Stromal cell of bone marrow (primary cell): Measurements from ENCODE around the gene ZFAND3.
"Not testable (repeated sequence)": the region's sequence is repeated elsewhere in the genome, so short reads cannot be mapped to it uniquely, and the experiment has no call there.

ENCODE experiments used
- DNase-seq: peaks from one replicate; pipeline ENCODE4 v3.0.0-alpha.2; 2012; ENCODE audit warnings: low read depth

ZFAND3 gene

DNA sequence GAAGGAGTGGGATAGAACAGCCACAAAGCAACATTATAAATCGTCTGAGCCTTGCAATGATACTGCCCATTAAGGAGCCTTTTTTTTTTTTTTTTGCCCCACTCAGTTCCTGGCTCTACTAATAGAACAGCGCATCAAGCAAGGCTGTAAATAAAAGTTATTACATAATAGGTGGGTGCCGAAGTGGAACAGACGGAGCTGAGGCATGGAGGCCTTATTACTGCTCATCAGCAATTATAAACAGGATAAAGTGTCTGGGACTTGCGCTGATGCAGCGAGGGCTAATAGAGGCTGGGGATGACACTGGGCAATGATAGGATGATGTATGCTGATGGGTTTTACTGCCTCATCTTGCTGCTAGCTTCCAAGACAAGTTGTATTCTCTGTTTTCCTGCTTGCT, 272.1 kb downstream of the ZFAND3 start:
- DNase-seq: no peak

DNA sequence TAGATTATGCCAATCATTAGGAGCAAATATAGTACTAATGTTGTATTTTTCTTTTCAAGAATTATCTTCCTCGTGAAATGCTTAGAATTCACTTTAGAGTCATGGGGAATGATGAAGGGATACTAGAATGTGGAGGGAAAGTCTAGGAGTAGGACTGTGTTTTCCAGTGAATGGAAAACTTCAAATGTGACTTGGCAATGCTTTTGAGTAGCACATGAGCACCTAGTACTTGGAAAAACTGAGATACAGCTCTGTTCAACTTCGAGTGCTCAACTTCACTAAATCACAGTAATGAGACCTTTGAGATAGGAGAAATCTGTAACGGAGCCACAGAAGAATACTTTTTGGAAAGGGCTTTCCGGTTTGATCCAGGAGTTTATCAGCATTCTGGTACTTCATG, 272.9 kb downstream of the ZFAND3 start:
- DNase-seq: no peak

DNA sequence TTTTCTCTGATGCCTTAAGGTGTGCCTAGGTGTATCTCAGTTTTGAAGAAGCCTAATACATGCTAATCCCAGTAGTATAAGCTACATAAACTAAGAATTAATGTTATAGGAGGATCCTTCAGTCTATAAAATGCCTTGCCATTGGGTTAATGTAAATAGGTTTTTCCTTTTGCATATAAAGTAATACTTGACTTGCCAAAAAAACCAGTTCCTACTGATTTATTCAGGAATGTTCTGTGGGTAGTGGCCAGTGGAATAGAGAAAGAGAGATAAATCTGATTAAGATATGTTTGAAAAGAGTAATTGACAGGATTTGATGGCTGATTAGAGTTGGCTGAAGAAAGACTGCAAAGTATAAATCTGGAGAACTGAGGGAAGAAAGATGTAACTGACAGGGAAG, 273.4 kb downstream of the ZFAND3 start:
- no peak for DNase-seq

DNA sequence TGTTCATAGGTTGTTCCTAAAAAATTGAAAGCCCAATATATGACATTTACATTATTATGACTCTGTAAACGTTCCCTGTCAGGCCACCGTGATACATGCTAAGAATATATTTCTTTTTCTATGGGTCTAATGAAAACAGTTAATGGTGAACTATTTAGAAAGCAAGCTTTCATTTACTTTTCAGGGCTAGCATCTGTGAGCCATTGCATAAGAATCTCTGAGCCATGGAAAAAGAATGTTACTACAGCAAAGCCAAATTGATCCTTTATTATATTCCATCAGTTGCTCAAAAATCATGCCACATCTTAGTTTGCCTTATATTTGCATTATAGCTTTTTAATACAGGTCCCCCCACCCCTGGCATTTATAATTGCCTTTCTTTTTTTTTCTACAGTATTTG, 275.5 kb downstream of the ZFAND3 start:
- DNase-seq: no peak

DNA sequence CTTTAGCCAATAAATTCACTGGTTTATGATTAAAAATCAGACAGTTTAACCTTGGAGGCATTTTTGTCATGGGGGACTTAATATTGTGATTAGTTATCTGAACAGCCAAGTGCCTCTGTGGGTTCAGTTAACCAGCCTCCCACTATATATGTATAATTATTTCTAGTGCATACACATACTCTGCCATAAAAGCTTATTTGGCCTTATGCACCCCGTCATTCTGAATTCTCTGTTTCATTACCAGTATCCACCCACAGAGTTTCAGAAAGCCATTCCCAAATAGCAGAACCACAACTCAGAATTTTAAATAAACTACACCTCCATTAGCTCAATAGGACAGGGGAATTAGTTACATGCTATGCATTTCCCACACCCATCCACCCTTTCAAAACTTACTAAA, 279.7 kb downstream of the ZFAND3 start:
- no peak for DNase-seq

DNA sequence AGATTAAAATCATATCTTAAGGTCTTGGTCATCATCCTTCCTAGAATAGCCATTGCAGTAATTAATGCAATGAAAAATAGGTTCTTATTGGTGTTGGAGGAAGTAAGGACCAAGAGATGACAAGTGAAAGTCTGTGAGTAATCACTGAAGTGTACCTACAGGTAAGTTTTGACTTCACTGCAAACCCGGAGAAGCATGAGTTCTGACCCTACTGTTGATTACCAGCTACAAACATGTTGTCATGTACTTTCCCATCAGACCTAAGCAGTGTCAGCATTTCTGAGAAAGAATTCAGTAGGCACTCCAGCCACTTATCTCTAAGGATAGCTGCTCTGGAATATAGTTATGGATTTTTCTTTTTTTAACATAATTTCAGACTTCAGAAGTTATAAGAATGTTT, 280.9 kb downstream of the ZFAND3 start:
- no peak for DNase-seq

DNA sequence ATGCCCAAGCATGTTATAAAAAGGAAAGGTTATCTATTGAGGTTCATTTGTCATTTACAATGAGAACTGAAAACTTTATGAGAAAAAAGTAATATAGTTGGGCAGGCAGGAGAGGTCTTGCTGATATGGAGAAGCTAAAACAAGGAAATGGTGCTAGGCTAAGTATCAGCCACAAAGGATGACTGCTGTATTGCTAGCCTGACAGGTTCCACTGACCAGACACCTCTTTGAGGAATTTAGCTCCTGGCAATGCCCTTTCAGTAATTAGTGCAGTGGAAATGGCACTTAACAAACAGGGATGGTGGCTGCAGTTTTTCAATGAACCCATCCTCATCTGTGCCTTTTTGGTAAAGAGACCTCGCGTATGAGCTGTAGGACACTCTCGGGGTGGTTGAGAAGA, 284.4 kb downstream of the ZFAND3 start:
- no peak for DNase-seq

DNA sequence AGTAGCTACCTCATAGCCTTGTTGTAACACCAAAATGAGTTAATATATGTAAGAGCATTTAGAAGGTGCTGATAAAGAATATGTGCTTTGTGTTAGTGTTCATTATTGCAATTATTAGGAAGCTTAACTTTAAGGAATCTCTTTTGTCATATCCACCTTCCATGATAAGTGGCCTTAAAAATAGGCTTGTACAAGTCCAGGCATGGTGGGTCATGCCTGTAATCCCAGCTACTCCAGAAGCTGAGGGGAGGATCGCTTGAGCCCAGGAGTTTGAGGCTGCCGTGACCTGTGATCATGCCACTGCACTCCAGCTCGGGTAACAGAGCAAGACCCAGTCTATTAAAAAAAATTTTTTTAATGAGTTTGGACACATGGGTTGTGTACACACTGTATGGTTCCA, 285.5 kb downstream of the ZFAND3 start:
- no peak for DNase-seq

DNA sequence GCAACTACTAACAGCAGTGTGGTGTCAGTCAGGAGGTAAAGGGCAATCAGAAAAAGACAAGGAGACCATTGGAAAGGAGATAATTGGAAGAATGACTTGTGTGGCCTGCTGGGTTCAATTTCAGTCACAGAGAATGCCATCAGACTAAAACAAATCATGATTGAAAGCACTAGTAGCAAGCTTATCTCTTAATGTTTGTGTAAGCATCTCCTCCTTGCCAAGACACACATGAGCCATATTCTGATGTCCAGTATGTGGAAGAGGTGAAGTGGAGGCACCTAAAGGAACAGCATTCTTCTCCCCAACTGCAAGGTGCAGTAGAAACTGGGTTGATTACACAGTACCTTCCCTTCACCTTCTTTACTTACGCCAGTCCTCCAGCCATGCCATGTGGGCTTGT, 287.5 kb downstream of the ZFAND3 start:
- no peak for DNase-seq

DNA sequence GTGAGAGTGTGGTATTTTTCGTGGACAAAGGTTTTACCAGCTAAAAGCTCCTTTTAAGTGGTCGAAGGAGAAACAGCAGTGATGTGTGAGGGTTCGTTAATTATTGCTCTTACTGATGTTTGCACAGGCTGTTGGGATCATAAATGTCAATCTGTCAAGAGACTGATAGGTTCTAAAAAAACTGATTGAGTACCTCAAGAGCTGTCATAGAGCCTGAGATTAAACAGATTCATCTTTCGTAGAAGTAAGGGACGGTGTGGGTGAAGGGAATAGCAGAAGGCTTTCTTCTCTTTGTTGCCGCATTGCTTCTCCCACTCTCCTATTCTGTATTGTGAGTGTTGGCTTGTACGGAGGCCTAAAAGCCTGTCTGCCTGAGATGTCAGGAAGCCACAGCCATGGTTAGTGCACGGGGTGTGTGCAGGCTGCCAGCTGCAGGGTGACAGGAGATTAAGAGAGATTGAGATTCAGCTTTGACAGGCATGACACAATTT, 291.0 kb downstream of the ZFAND3 start:
- no peak for DNase-seq

DNA sequence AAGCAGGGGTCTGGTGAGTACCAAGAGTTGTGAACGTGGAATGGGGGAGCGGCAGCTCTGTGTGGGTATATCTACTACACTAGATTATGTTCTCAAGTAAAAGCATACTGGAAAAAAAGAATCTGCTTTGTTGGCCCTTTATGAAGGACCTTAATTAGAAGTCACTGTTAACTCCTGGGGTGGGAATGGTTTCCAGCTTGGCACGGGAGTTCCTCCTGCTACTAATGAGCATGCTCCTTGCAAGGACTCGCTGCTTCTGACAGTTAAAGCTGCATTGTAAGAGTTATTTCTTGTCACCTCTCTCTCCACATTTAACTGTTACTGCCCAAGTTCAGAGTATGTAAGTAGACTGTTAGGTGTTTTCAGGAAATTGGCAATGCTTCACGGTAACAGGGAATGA, 292.7 kb downstream of the ZFAND3 start:
- DNase-seq: no peak

DNA sequence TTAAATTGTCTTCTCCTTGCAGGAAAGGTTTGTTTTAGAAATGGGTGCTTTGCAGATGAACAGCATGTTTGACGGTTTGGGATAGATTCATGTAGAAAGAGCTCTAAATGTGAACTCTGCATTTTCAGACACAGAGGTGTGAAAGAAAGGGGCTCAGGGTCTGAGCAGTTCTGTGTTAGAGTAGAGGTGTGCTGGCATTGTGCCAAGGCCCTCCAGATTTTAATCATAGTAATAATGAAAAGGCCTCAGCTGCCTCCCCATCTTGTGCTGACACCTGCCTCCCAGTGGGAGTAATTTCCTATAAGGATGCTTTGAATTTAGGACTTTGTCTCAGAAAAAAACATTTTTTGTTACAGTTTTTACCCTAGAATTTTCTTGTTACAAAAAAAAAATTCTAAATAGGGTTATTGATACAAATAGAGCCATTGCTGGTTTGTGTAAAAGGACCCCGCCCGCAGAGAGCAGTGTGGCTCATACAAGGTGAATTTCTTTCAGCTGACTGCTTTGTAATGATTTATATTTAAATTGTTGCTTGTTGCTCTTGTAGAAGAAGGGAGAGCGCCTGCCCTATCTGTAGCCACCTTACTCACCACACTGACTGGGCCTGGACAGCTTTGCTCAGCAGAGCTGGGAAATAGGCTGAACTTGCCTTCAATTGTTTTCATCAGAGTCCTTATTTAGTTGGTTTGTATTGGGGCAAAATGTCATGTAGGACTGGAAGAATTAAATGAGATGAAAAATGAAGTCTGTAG, 294.5 kb downstream of the ZFAND3 start:
- DNase-seq: no peak

DNA sequence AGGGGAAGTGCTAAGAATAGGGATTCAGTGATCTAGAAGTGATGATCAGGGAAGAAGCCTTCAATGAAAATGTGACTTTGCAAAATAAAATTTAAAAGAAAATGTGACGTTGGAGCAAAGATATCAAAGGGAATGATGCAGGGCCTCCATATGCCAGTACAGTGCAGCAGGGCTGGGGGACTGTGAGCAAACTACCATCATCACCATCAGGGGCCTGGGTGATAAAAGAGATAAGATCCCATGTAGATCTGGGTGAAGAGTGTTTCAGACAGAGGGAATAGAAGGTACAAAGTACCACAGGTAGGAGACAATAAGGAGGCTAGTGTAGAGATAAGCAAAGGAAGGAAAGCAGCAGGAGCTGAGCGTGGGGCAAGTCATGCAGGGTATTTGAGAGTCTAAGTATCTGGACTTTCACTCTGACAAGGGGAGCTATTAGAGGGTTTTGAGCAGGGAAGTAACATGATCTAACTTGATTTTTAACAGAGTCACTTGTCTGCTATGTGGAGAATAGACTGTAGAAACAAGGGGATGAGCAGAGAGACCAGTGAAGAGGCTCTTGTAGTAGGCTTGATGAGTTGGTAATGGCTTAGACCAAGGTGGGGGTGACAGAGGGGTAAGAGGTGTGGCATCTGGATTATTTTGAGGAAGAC, 295.6 kb downstream of the ZFAND3 start:
- no peak for DNase-seq

DNA sequence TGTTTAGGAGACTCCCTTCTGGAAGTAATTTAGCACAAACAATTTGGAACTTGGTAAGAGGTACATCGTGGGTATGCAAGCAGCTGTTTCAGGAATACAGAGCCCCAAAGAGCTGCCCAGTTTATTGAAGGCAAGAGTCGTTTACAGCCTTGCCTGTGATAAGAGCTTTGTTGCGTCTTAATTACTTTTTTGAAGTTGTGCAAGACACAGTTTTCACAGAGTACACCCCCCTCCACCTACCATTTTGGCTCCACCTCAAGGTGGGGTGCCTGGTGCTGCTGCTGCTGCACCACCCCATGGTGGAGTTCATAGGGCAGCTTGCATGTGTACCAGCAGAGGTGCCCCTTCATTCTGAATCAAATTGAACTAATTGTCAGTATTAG, 296.1 kb downstream of the ZFAND3 start:
- DNase-seq: no peak

DNA sequence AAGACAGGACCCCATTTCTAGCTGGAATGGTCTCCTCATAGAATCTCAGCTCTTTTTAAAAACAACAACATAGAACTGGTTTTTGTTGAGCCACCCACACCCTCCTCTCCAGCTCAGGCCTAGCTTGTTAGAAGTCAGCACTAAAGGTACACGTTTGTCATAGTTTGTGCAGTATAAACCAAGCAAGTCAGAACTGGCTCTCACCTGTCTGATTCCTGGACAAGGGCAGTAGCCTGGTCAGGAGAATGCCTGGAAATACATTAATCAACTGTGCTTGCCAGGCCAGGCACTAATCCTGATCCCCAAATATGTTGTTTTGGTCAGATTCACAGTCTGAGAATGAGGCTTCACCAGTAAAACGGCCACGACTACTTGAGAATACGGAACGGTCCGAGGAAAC, 296.7 kb downstream of the ZFAND3 start:
- no peak for DNase-seq

DNA sequence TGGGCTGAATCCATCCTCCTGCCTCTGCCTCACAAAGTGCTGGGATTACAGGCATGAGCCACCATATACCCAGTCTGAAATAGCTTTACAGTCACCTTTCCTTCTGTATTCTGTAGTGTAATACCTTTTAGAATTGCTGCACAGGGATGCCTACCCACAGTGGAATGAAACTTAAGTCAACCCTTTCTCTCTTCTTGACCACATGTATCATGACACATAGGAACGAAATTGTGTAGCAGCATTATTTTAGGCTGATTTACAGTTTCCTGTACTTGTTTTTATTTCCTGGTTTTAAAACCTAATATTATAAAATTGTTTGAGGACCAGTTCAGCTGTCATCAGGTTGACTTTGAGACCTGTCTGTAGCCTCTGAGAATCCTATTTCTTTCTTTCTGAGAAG, 297.8 kb downstream of the ZFAND3 start:
- no peak for DNase-seq

DNA sequence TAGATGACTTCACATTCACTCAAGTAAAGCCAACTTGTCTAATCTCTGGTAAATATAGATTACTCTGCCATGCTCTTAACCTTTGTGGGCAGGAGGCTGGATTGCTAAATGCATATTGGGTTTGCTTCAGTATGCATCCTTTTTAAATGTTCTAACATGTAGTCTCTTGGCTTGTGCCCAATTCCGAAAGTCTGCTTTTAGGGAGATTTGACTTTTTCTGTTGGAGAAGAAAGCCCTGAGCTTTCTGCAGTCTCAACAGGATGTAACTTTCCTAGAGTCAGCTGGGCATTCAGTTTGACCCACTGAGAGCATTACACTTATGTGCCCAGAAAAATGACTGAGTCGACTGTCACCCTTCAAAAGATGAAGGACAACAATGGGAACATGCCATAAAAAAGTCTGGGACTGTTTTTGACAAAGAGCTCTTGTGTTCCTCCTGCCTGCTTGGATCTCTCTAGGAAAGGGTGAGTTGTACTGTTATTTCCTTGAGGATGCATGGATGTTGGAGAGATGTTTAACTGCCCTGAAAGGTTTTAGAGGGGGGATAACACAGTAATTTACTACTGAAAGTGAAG, 299.4 kb downstream of the ZFAND3 start:
- no peak for DNase-seq

DNA sequence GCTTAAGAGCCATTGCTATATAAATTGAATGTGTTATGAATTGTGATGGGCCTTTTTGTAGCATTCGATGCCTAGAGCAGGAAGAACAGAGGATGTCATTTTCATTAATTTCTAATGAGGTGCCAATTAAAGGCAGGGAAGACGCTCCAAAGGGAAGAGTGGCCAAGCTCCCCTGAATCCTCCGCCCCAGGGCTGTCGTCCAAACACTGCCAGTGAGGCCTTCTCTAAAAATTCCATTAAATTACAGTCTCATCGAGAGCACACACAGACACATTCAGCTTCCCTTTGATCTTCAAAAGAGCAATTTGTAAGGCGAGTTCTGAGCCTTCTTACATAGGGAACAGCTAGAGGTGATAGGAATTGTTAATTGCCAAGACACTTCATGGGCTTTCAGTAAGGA, 300.0 kb downstream of the ZFAND3 start:
- DNase-seq: no peak

DNA sequence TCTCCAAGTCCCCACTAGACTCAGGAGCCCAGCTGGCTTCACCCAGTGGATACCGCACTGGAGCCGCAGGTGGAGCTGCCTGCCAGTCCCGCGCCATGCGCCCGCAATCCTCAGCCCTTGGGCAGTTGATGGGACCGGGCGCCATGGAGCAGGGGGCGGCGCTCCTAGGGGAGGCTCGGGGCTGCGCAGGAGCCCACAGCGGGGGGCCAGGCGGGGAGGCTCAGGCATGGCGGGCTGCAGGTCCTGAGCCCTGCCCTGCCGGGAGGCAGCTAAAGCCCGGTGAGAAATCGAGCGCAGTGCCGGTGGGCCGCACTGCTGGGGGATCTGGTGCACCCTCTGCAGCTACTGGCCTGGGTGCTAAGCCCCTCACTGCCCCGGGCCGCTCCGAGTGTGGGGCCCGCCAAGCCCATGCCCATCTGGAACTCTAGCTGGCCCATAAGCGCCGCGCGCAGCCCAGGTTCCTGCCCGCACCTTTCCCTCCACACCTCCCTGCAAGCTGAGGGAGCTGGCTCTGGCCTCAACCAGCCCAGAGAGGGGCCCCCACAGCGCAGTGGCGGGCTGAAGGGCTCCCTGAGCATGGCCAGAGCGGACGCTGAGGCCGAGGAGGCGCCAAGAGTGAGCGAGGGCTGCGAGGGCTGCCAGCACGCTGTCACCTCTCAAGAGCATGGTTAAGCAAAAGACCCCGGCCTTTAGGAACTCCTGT, 304.8 kb downstream of the ZFAND3 start:
- DNase-seq: not testable (repeated sequence)

DNA sequence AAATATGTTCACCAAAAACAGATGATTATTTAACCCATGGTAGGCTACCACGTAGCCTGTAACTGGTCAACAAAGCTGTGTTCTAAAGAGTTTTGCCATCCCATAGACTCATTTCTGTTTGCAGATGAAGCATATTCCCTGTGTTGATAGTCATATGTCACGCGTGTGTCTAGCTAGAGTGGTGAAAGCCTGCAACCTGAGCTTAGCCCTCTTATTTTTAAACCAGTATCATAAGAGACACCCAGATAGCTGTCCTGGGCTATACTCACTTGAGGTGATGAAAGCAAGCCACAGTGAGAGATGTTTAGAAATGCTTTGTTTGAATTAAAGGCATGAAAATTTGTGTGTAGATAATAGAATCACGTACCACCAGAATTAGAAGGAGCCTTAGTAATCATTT, 307.8 kb downstream of the ZFAND3 start:
- DNase-seq: no peak

DNA sequence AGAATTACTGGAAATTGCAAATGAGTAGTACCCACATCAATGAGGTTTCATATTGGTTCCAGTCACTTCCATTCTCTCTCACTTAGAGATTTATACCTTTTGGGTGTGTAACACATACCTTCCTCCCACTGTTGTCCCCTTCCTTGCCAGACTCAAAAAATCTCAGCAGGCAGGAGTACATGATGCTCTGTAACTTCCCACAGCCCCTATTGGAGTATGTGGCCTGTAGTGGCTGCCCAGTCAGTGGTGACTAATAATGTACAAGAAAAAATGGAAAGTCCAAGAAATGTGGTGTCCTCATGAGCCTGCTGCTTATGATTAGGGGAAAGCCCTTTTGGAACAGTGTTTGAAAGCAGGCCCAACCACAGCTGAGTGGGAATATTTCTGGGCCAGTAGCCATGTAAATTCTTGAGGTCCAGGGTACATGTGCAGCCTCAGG, 312.0 kb downstream of the ZFAND3 start:
- DNase-seq: peak; percentile 97

DNA sequence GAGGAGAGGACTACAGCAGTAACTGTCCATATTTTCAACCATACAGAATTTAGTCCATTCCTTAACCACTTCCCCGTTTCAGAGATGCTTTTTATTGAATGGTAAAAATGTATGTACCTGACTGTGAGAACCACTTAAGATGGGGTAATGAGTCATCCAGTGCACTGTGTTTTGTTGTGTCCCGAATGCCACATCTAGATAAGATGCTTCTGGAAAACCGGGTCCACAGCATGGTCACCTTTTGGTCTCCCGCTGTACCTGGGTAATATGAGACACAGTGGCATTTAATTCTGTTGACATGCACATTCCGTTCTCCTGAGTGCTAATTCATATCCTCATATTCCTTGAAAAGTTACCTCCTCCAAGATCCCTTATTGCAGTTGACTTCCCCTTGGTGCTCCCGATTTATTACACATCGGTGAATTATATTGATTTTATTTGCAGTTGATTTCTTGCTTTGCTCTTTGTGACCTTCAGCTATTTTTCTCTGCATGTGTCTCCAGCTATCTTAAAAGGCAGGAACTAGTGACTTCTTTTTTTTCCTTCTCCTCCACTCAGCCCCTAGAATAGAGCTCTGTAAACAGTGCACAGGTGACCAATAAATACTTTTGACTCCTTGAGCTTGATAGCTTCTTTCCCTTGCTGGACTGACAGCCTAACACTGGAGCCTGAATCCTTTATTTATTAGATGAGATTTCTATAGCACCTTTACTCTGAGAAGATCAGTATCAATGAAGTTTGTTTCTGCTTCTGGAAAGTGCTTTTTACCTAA, 314.6 kb downstream of the ZFAND3 start:
- no peak for DNase-seq
